Body of pancreas (tissue), 4 donors: ENCODE measurements around the gene METAP1D. TPM values are rescaled to one million over a fixed set of nuclear protein-coding genes. Genes with fewer than 3 reads are reported as not detected.
"Not testable (repeated sequence)": the region's sequence is repeated elsewhere in the genome, so short reads cannot be mapped to it uniquely, and the experiment has no call there.

ENCODE experiments used
- ATAC-seq: fragments of 150-250 bp; one replicate; pipeline ENCODE4 v1.9.1; 2016
- DNase-seq, 4 donors: peaks; one replicate each; pipeline ENCODE4 v3.0.0-alpha.2; 2019
- H3K27ac ChIP-seq, 4 donors: fragments of 200-600 bp; sonication (generic); 1 replicate in 3 of 4; 2 replicates in 1 of 4; pipeline versions ENCODE4 v1.5.1 to v1.6.1; 2016 to 2019; ENCODE audit warnings: mild to moderate bottlenecking in 1 of 4, mixed read lengths in 1 of 4, moderate library complexity in 1 of 4
- H3K27me3 ChIP-seq, 2 donors: fragments of 200-600 bp; sonication (generic); one replicate each; pipeline ENCODE4 v1.6.0; 2016; ENCODE audit warnings: mild to moderate bottlenecking in 1 of 2
- H3K36me3 ChIP-seq, 2 donors: fragments of 200-600 bp; sonication (generic); replicated peaks in 1 of 2; 2 replicates each; pipeline ENCODE4 v1.5.1; 2016; ENCODE audit warnings: low read depth in 2 of 2; ENCODE audit not compliant: insufficient read depth in 1 of 2
- H3K4me1 ChIP-seq: fragments of 200-600 bp; sonication (generic); one replicate; pipeline ENCODE4 v1.6.0; 2016
- H3K4me3 ChIP-seq, 2 donors: fragments of 200-600 bp; sonication (generic); 1 replicate in 1 of 2; 2 replicates in 1 of 2; pipeline ENCODE4 v1.5.1; 2016 to 2019
- H3K9me3 ChIP-seq, 3 donors: fragments of 200-600 bp; sonication (generic); 1 replicate in 2 of 3; 2 replicates in 1 of 3; pipeline ENCODE4 v1.5.1; 2016
- POLR2A ChIP-seq, 3 donors: fragments of 450-650 bp; IDR thresholded peaks; one replicate each; pipeline ENCODE4 v1.6.1; 2016; ENCODE audit warnings: antibody characterized with exemption in 3 of 3, mild to moderate bottlenecking in 2 of 3
- WGBS, 2 donors: methylation state at CpG; one replicate each; pipeline ENCODE4 v1.1.5; 2017; 5-methylcytosine and 5-hydroxymethylcytosine counted together
- intact Hi-C: fragments of 100-400 bp; cut with DNase I; formaldehyde crosslinking; loops from one replicate; pipeline ENCODE4 v1.15.1; 2023
- total RNA-seq, 2 donors: library from RNA; depleted of rRNA; stranded (reverse); fragments of >200 nt; gene quantifications; one replicate each; pipeline ENCODE4 v1.1.0, GENCODE V29; 2016
- TF ChIP-seq, protein P1 (sequence below), 7 experiments: fragments of 450-650 bp in 4 of 7; fragments of 200-600 bp in 3 of 7; sonication (generic) in 3 of 7; IDR thresholded peaks; one replicate each; pipeline ENCODE4 v1.5.1; 2016 to 2019; ENCODE audit warnings: antibody characterized with exemption in 7 of 7

METAP1D gene
- total RNA-seq, 2 donors from 2014 or later = 9.9 to 40.9 TPM

DNA sequence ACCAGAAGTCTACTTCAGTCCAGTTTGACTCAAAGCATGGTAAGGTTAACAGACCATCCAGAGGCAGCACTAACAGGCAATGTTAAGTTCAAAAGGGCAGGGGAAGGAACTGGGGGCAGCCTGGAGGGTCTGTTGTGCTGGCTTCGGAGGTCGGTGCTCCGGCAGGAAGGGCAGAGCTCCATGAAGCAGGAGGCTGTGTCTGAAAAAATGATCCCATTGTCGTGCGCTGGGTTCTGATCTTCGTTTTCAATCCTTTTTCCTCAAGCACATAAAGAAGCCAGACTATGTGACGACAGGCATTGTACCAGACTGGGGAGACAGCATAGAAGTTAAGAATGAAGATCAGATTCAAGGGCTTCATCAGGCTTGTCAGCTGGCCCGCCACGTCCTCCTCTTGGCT lies 63.7 kb downstream of the METAP1D start:
- Histone ChIP-seq H3K36me3 (no peaks in the 10 kb centered on the region), H3K27me3 (no peaks in the 10 kb centered on the region), H3K27ac (no peak overlapping the region), H3K4me3 (no peak overlapping the region), H3K9me3 (no peaks in the 10 kb centered on the region), H3K4me1 (no peaks in the 10 kb centered on the region)
- no peak for DNase-seq
- no peak for ATAC-seq
- intact Hi-C loops = no loop called here
- 85 to 92% methylated on average over 9 of the region's 9 CpGs for WGBS, 2 donors
- TF ChIP-seq, protein P1, sequence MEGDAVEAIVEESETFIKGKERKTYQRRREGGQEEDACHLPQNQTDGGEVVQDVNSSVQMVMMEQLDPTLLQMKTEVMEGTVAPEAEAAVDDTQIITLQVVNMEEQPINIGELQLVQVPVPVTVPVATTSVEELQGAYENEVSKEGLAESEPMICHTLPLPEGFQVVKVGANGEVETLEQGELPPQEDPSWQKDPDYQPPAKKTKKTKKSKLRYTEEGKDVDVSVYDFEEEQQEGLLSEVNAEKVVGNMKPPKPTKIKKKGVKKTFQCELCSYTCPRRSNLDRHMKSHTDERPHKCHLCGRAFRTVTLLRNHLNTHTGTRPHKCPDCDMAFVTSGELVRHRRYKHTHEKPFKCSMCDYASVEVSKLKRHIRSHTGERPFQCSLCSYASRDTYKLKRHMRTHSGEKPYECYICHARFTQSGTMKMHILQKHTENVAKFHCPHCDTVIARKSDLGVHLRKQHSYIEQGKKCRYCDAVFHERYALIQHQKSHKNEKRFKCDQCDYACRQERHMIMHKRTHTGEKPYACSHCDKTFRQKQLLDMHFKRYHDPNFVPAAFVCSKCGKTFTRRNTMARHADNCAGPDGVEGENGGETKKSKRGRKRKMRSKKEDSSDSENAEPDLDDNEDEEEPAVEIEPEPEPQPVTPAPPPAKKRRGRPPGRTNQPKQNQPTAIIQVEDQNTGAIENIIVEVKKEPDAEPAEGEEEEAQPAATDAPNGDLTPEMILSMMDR (IDR thresholded peaks at IDR 0.05) = no peak
- TF ChIP-seq POLR2A (IDR thresholded peaks at IDR 0.05) = no peak

DNA sequence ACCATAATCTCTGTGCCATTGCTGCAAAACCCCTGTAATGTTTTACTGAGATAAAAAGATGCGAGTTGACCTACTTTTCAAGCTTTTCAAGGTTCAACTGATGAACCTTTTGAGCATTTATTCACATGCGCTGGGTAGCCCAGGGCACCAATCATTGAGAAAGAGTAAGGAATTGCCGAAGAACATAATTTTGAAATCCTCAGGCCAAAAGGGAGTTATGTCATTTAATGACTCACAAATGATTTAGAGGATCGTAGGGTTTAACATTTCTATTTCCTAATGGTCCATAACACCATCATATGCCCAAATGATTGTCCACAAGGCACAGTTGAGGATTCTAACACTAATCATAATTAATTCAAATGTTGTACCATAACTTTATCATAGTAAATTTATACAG lies 65.4 kb downstream of the METAP1D start:
- DNase-seq (no peak), ATAC-seq (no peak)
- H3K36me3 ChIP-seq = no peaks in the 10 kb centered on the region
- no peaks in the 10 kb centered on the region for H3K4me1 ChIP-seq
- H3K27me3 ChIP-seq = no peaks in the 10 kb centered on the region
- intact Hi-C loops = no loop called here
- no peak overlapping the region for H3K27ac ChIP-seq
- no peaks in the 10 kb centered on the region for H3K9me3 ChIP-seq
- H3K4me3 ChIP-seq = no peak overlapping the region
- 75 to 84% methylated on average over 4 of the region's 4 CpGs for WGBS, 2 donors
- TF ChIP-seq POLR2A (IDR thresholded peaks at IDR 0.05) = no peak
- TF ChIP-seq, protein P1 (IDR thresholded peaks at IDR 0.05) = no peak

DNA sequence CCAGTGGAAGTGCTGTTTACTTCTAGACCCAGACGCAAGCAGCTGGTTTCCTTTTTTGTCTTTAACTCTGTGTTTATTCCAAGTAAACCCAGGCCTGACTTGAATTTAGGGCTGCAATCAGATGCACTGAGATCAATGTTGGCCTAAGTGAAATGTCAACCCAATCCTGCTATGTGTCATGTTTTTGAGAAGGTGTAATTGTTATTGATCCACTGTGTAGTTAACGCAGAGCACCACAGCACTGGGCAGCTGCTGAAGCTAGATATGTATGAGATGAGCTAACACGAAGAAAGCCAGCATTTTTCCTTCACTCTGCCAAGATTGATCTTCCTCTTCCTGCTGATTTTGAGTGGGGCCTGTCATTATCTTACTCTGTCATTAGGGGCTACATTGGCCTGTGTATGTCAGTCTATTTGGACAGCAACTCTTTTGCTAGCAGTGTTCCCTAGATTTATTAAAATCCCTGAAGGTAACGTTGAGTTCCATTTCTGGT lies 66.7 kb downstream of the METAP1D start:
- no peak for ATAC-seq
- DNase-seq = no peak
- H3K4me1 ChIP-seq = no peaks in the 10 kb centered on the region
- no peaks in the 10 kb centered on the region for H3K27me3 ChIP-seq
- H3K36me3 ChIP-seq = no peaks in the 10 kb centered on the region
- H3K4me3 ChIP-seq = no peak overlapping the region
- WGBS, 2 donors = 82% methylated on average over 4 of the region's 4 CpGs
- no peaks in the 10 kb centered on the region for H3K9me3 ChIP-seq
- no peak for TF ChIP-seq POLR2A (IDR thresholded peaks at IDR 0.05)
- TF ChIP-seq, protein P1 (IDR thresholded peaks at IDR 0.05) = no peak
- intact Hi-C loops = no loop called here
- H3K27ac ChIP-seq = no peak overlapping the region

DNA sequence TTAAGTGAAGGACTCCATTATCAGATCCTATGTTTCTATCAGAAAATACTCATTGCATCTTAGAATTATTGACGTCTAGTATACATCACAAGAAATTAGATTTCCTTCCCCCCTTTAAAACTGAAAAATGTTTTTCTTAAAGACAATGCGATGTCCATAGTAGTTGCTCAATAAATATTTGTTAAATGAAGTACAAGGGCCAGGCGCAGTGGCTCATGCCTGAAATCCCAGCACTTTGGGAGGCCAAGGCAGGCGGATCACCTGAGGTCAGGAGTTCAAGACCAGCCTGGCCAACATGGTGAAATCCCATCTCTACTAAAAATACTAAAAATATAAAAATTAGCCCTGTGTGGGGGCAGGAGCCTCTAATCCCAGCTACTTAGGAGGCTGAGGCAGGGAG lies 68.2 kb downstream of the METAP1D start:
- ATAC-seq, DNase-seq, intact Hi-C loops, H3K36me3 ChIP-seq, H3K9me3 ChIP-seq, H3K4me3 ChIP-seq, H3K27ac ChIP-seq, H3K4me1 ChIP-seq, H3K27me3 ChIP-seq: not testable (repeated sequence)
- 90 to 92% methylated on average over 4 of the region's 4 CpGs for WGBS, 2 donors

DNA sequence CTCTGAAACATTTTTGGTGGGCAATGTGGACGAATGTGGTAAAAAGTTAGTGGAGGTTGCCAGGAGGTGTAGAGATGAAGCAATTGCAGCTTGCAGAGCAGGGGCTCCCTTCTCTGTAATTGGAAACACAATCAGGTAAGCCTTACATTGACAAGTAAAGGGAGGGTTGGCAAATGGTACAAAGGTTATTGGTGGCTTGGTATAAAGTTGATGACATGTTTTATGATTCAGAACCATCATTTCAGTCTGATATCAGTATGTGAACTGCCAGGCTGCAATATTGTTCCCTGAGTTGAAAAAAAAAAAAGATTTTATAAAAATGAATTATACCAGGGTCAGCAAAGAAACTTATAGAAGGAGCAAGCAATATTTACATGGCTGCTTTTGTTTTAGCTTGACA lies 71.2 kb downstream of the METAP1D start:
- H3K4me1 ChIP-seq = no peaks in the 10 kb centered on the region
- no peak overlapping the region for H3K4me3 ChIP-seq
- H3K27ac ChIP-seq = no peak overlapping the region
- H3K27me3 ChIP-seq = no peaks in the 10 kb centered on the region
- TF ChIP-seq, protein P1 (IDR thresholded peaks at IDR 0.05) = no peak
- no peak for TF ChIP-seq POLR2A (IDR thresholded peaks at IDR 0.05)
- intact Hi-C loops = no loop called here
- no peak for DNase-seq
- WGBS, 2 donors = 81 to 82% methylated on average over 1 of the region's 1 CpG
- no peaks in the 10 kb centered on the region for H3K36me3 ChIP-seq
- no peak for ATAC-seq
- H3K9me3 ChIP-seq = no peaks in the 10 kb centered on the region
